Thyroid gland (tissue), 4 donors: Measurements from ENCODE around the gene CTNNA2.

Source experiments
- POLR2A ChIP-seq, 2 donors: fragments of 450-650 bp; IDR thresholded peaks; one replicate each; pipeline ENCODE4 v1.6.1; 2017; ENCODE audit warnings: antibody characterized with exemption in 2 of 2, mild to moderate bottlenecking in 2 of 2, moderate library complexity in 1 of 2
- TF ChIP-seq, protein P1 (sequence below), 6 experiments: fragments of 200-600 bp in 3 of 6; fragments of 450-650 bp in 3 of 6; sonication (generic) in 3 of 6; IDR thresholded peaks; one replicate each; pipeline ENCODE4 v1.5.1; 2016 to 2019; ENCODE audit warnings: antibody characterized with exemption in 6 of 6, mild to moderate bottlenecking in 2 of 6, inconsistent platforms in 1 of 6, moderate library complexity in 1 of 6

- TF ChIP-seq, protein P1, sequence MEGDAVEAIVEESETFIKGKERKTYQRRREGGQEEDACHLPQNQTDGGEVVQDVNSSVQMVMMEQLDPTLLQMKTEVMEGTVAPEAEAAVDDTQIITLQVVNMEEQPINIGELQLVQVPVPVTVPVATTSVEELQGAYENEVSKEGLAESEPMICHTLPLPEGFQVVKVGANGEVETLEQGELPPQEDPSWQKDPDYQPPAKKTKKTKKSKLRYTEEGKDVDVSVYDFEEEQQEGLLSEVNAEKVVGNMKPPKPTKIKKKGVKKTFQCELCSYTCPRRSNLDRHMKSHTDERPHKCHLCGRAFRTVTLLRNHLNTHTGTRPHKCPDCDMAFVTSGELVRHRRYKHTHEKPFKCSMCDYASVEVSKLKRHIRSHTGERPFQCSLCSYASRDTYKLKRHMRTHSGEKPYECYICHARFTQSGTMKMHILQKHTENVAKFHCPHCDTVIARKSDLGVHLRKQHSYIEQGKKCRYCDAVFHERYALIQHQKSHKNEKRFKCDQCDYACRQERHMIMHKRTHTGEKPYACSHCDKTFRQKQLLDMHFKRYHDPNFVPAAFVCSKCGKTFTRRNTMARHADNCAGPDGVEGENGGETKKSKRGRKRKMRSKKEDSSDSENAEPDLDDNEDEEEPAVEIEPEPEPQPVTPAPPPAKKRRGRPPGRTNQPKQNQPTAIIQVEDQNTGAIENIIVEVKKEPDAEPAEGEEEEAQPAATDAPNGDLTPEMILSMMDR (IDR thresholded peaks at IDR 0.05): no peak
- no peak for TF ChIP-seq POLR2A (IDR thresholded peaks at IDR 0.05)
Observed at GRCh38 chr2:80303006-80303908, 790.4 kb downstream of the CTNNA2 start.
